Esophagus muscularis mucosa (tissue), 4 donors: Measurements from ENCODE around the gene ZNF71. TPM values are rescaled to one million over a fixed set of nuclear protein-coding genes. Genes with fewer than 3 reads are reported as not detected.

Source experiments
- DNase-seq: peaks from one replicate; pipeline ENCODE4 v3.0.0-alpha.2; 2017; ENCODE audit errors: extremely low spot score
- H3K27ac ChIP-seq, 4 donors: fragments of 200-600 bp; sonication (generic); replicated peaks in 1 of 4; 1 replicate in 3 of 4; 2 replicates in 1 of 4; pipeline ENCODE4 v1.5.1; 2016 to 2019; ENCODE audit warnings: mild to moderate bottlenecking in 1 of 4
- H3K27me3 ChIP-seq, 4 donors: fragments of 200-600 bp; sonication (generic); one replicate each; pipeline versions ENCODE4 v1.5.1 to v1.6.0; 2016 to 2019
- H3K36me3 ChIP-seq, 4 donors: fragments of 200-600 bp; sonication (generic); one replicate each; pipeline ENCODE4 v1.5.1; 2016 to 2019
- H3K4me1 ChIP-seq, 4 donors: fragments of 200-600 bp; sonication (generic); one replicate each; pipeline ENCODE4 v1.5.1; 2016 to 2019
- H3K4me3 ChIP-seq, 4 donors: fragments of 200-600 bp; sonication (generic); 1 replicate in 2 of 4; 2 replicates in 2 of 4; pipeline ENCODE4 v1.5.1; 2016 to 2019; ENCODE audit warnings: mild to moderate bottlenecking in 4 of 4, moderate library complexity in 1 of 4
- H3K9me3 ChIP-seq, 4 donors: fragments of 200-600 bp; sonication (generic); 1 replicate in 3 of 4; 2 replicates in 1 of 4; pipeline ENCODE4 v1.5.1; 2016 to 2019
- CTCF ChIP-seq, 3 experiments: fragments of 200-600 bp in 2 of 3; fragments of 450-650 bp in 1 of 3; sonication (generic) in 2 of 3; IDR thresholded peaks; one replicate each; pipeline ENCODE4 v1.5.1; 2017 to 2019; ENCODE audit warnings: antibody characterized with exemption in 3 of 3, mild to moderate bottlenecking in 2 of 3, moderate library complexity in 1 of 3
- EP300 ChIP-seq: sonication (generic); formaldehyde crosslinking; IDR thresholded peaks from one replicate; pipeline ENCODE4 v1.6.1; 2017; ENCODE audit warnings: antibody characterized with exemption
- POLR2A ChIP-seq: fragments of 450-650 bp; IDR thresholded peaks from one replicate; pipeline ENCODE4 v1.6.1; 2017; ENCODE audit warnings: antibody characterized with exemption, moderate library complexity, mild to moderate bottlenecking, low read depth
- POLR2AphosphoS5 ChIP-seq, 2 donors: sonication (generic); formaldehyde crosslinking; IDR thresholded peaks; one replicate each; pipeline ENCODE4 v1.6.1; 2017; ENCODE audit warnings: antibody characterized with exemption in 2 of 2
- WGBS: methylation state at CpG from one replicate; pipeline ENCODE4 v1.1.5; 2018; 5-methylcytosine and 5-hydroxymethylcytosine counted together
- intact Hi-C: fragments of 100-400 bp; cut with DNase I; formaldehyde crosslinking; loops from one replicate; pipeline ENCODE4 v1.15.1; 2023
- total RNA-seq, 4 donors: library from RNA; depleted of rRNA; stranded (reverse); fragments of >200 nt; gene quantifications; one replicate each; pipeline versions ENCODE4 v1.1.0 to v1.2.1, GENCODE V29; 2016

Gene ZNF71
- total RNA-seq, 4 donors from 2014 or later, result 12.6 to 25.9 (median 19.6) TPM

DNA sequence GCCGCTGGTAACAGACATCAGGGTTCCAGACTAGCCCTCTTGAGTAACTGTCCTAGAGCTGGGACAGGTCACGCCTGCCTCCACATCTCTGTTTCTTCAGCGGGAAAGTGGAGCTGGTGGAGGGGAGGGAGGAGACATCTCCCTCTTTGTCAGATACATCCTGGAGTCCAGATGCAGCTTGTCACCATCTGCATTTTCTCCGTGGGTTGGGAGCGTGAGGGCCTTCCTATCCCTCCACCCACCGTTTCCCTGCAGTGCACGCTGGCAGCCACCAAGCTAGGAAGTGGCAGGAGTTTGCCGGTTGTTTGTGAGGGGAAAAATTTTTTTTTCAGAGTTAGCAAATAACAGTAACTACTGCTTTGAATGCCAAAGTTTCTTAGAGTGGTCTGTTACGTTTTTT, 27.9 kb downstream of the ZNF71 start:
- no peak overlapping the region for H3K27ac ChIP-seq
- intact Hi-C loops, result no loop called here
- no peaks in the 10 kb centered on the region for H3K27me3 ChIP-seq
- no peak for DNase-seq
- WGBS, result 64% methylated on average over 8 of the region's 9 CpGs
- H3K36me3 ChIP-seq, result peaks cover 16 to 62% (median 52%) of the 10 kb centered on the region in 4 donors
- peaks cover 0 to 56% (median 7%) of the 10 kb centered on the region in 4 donors for H3K9me3 ChIP-seq
- TF ChIP-seq EP300, result no peak
- TF ChIP-seq POLR2AphosphoS5 (IDR thresholded peaks at IDR 0.05), result no peak
- TF ChIP-seq CTCF (IDR thresholded peaks at IDR 0.05), result no peak
- TF ChIP-seq POLR2A, result no peak
- H3K4me3 ChIP-seq, result no peak overlapping the region
- H3K4me1 ChIP-seq, result no peaks in the 10 kb centered on the region

DNA sequence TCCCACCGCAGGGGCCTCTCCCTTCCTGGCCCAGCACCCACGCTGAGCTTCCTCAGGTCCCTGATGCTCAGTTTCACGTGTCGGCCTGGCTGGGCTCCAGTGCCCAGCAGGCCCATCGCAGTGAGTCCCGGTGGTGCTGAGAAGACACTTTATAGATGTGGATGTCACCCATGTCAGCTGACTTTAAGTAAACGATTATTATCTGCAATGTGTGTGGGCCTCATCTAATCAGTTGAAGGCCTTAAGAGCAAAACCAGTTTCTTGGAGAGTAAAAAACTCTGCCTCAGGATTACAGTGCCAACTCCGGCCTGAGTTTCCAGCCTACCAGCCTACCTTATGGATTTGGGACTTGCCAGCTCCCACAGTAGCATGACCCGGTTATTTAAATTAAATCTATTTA, 30.6 kb downstream of the ZNF71 start:
- DNase-seq, result no peak
- intact Hi-C loops, result no loop called here
- H3K4me1 ChIP-seq, result no peaks in the 10 kb centered on the region
- H3K27me3 ChIP-seq, result no peaks in the 10 kb centered on the region
- peaks cover 16 to 52% (median 50%) of the 10 kb centered on the region in 4 donors for H3K36me3 ChIP-seq
- no peak overlapping the region for H3K4me3 ChIP-seq
- no peak for TF ChIP-seq CTCF (IDR thresholded peaks at IDR 0.05)
- TF ChIP-seq EP300, result no peak
- no peak for TF ChIP-seq POLR2AphosphoS5 (IDR thresholded peaks at IDR 0.05)
- TF ChIP-seq POLR2A, result no peak
- H3K9me3 ChIP-seq, result peaks cover 0 to 61% (median 14%) of the 10 kb centered on the region in 4 donors
- 95% methylated on average over 9 of the region's 9 CpGs for WGBS
- no peak overlapping the region for H3K27ac ChIP-seq

DNA sequence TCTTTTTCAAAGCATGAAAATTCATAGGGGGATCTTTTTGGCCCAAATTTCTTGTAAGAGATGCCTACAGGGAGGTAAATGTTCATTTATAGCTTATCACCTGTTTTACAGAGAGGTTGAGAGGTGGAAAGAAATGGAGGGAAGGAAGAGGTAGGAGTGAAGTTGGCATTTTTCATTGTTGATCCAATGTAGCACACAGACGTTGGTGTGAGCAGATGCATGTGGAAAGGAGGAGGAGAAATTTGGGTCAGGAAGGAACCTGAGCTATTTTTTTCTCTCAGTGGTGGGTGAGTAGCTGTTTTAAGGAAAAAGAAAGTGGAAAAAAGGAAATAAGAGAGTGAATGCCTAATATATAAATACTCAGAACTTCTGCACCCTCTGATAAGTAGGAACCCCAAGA, 37.9 kb downstream of the ZNF71 start:
- Histone ChIP-seq H3K36me3 (peaks cover 0 to 6% (median under 1%) of the 10 kb centered on the region in 4 donors), H3K27me3 (no peaks in the 10 kb centered on the region), H3K4me3 (no peak overlapping the region), H3K27ac (no peak overlapping the region), H3K9me3 (peaks cover 0 to 49% (median 27%) of the 10 kb centered on the region in 4 donors), H3K4me1 (no peaks in the 10 kb centered on the region)
- TF ChIP-seq EP300, result no peak
- no peak for TF ChIP-seq CTCF (IDR thresholded peaks at IDR 0.05)
- no peak for TF ChIP-seq POLR2A
- no peak for TF ChIP-seq POLR2AphosphoS5 (IDR thresholded peaks at IDR 0.05)
- WGBS, result 26% methylated on average over 1 of the region's 1 CpG
- no peak for DNase-seq
- intact Hi-C loops, result no loop called here

DNA sequence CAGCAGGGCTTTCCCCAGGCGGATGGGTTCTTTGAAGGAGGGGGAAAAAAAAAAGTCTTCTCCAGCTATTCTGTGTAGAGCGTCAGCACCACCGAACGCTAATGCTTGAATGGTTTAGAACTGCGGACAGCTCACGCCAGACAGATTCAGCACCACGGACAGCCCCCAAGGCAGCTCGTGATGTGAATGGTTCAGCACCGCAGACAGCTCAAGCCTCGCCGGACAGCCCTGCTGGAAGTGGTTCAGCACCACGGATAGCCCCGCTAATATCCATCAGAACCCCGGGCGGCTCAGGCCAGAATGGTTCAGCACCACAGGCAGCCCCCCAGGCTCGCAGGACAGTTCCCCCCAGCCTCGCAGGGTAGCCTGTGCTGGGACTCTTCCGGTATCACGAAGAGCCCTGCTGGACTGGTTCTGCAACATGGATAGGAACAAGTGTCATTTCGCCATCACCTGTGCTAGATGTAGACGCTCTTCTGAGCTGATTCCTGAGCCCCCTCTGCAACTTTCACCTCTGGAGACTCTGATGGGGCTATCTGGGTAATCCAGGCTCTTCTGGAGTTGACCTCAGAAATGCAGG, 43.0 kb downstream of the ZNF71 start:
- 8% methylated on average over 19 of the region's 21 CpGs for whole genome bisulfite sequencing
- DNase-seq, result no peak
- intact Hi-C loops, result no loop called here
- no peak overlapping the region for H3K4me3 ChIP-seq
- no peak overlapping the region for H3K27ac ChIP-seq
- H3K9me3 ChIP-seq, result peaks cover 0 to 22% (median 12%) of the 10 kb centered on the region in 4 donors
- no peaks in the 10 kb centered on the region for H3K4me1 ChIP-seq
- peaks cover 0 to 8% (median 2%) of the 10 kb centered on the region in 4 donors for H3K27me3 ChIP-seq
- no peaks in the 10 kb centered on the region for H3K36me3 ChIP-seq
- TF ChIP-seq CTCF (IDR thresholded peaks at IDR 0.05), result no peak
- TF ChIP-seq POLR2AphosphoS5 (IDR thresholded peaks at IDR 0.05), result peak; percentile 47 to 56
- TF ChIP-seq POLR2A, result no peak
- TF ChIP-seq EP300, result no peak

DNA sequence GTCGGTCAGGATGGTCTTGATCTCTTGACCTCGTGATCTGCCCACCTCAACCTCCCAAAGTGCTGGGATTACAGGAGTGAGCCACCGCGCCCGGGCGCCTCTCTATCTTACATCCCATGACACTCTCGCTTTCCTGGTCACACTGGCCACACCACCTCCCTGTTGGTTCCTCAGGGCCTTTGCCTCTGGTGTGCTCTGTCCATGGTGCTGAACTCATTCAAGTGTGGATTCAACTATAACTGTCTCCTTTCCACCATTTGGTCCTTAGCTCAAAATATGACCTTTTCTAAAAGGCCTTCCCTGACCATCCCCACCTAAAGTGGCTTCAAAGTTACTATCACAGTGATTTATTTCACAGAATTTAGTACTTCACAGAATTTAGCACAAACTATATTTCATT, 44.1 kb downstream of the ZNF71 start:
- 40% methylated on average over 7 of the region's 7 CpGs for WGBS
- intact Hi-C loops, result no loop called here
- H3K4me3 ChIP-seq, result no peak overlapping the region
- H3K27ac ChIP-seq, result no peak overlapping the region
- H3K27me3 ChIP-seq, result peaks cover 0 to 20% (median 6%) of the 10 kb centered on the region in 4 donors
- no peak for DNase-seq
- H3K36me3 ChIP-seq, result no peaks in the 10 kb centered on the region
- peaks cover 0 to 19% (median 5%) of the 10 kb centered on the region in 4 donors for H3K9me3 ChIP-seq
- no peaks in the 10 kb centered on the region for H3K4me1 ChIP-seq
- TF ChIP-seq POLR2AphosphoS5 (IDR thresholded peaks at IDR 0.05), result no peak
